ENCODE measurements around the gene KIAA0753. TPM values are rescaled to one million over a fixed set of nuclear protein-coding genes. Genes with fewer than 3 reads are reported as not detected.

The KIAA0753 gene
- total and polyA plus RNA-seq, 10 of the 15 experiments (the other 5 are each of a cell fraction or from before 2014, with no cell fraction given) = 2.2 to 15.2 (median 7.7) TPM

DNA sequence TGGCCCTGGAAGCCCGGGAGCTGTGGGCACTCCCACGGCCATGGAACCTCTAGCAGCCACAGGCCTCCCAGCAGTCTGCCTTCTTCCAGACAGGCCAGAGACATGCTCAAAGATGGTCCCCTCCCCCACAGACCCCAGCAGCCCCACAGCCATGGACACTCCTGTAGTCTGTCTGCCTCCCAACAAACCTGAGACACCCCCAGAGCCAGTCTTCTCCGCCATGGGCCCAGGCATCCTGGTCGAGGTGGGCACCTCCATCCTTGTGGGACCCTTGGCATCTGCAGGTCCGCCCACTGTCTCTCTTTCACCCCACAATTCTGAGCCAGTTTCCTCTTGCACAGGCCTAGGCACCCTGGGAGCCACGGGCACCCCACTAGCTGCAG lies 3.1 kb downstream of the KIAA0753 start:
- no TSS peak for BruUV-seq (replicated peaks)
- no peak for DNase-seq (ENCODE audit: low read depth, low spot score)
- Histone ChIP-seq H3K9ac (ENCODE audit: control insufficient read depth, insufficient read depth, low read length) (no peak overlapping the region), H3K9me3 (replicated peaks; ENCODE audit: control insufficient read depth, insufficient read depth, low read length) (no peaks in the 10 kb centered on the region; the same call in 2 of the 3 replicates), H3K4me3 (no peak overlapping the region), H3K27me3 (replicated peaks in 1 of 2; ENCODE audit: control insufficient read depth in 2 of 2, insufficient read depth in 2 of 2, low read length in 1 of 2) (no peaks in the 10 kb centered on the region), H3K36me3 (ENCODE audit: control insufficient read depth in 2 of 2, insufficient read depth in 2 of 2, low read length in 1 of 2) (peaks cover 0 to 8% of the 10 kb centered on the region in 2 experiments; a peak in 1 of 4 replicates), H3K4me2 (ENCODE audit: control insufficient read depth, insufficient read depth) (no peak overlapping the region), H3K27ac (ENCODE audit: control insufficient read depth, insufficient read depth) (no peak overlapping the region), H3K79me2 (ENCODE audit: control insufficient read depth, insufficient read depth, low read length) (peaks cover 33% of the 10 kb centered on the region), H2AFZ (ENCODE audit: control insufficient read depth, low read depth, low read length) (no peak overlapping the region), H4K20me1 (ENCODE audit: control insufficient read depth, insufficient read depth) (no peaks in the 10 kb centered on the region), H3K4me1 (ENCODE audit: control insufficient read depth, insufficient read depth, low read length) (peaks cover 11% of the 10 kb centered on the region; the same call in 1 of the 2 replicates)
- RAD21 ChIA-PET (ENCODE audit: unreplicated experiment) = no interaction called here
- intact Hi-C loops (cut with micrococcal nuclease; ENCODE audit: unreplicated experiment) = no loop called here
- CTCF ChIA-PET = no interaction called here
- FAIRE-seq = no peak
- POLR2A ChIA-PET = interaction anchor here (0.6 to 1.0 kb wide), 2 partner anchors 27 to 164 kb away, joined by 3 to 7 read pairs; no protein-coding TSS in a partner anchor
- SMC1A ChIA-PET (ENCODE audit: uncharacterized antibody, unreplicated experiment) = no interaction called here
- ATAC-seq = no peak
- 76% methylated on average over 6 of the region's 6 CpGs for WGBS (ENCODE audit: insufficient coverage, insufficient replicate concordance, low lambda C conversion rate, missing lambda C conversion rate)
- in situ Hi-C loops (cut with MboI) = no loop called here
- TF ChIP-seq DPF2 (IDR thresholded peaks at IDR 0.05) (no peak), ZNF384 (IDR thresholded peaks at IDR 0.05; ENCODE audit: borderline replicate concordance, low read depth, low read length) (no peak), CTCF (IDR thresholded peaks at IDR 0.05 in 2 of 3, conservative IDR thresholded peaks at IDR 0.05 in 1 of 3; ENCODE audit: control insufficient read depth in 2 of 3, extremely low read depth in 1 of 3, insufficient read depth in 1 of 3, low read depth in 3 of 3, low read length in 3 of 3) (no peak), NFYA (IDR thresholded peaks at IDR 0.05; ENCODE audit: borderline replicate concordance, low read depth, low read length) (no peak), NBN (IDR thresholded peaks at IDR 0.05) (no peak), STAT3 (IDR thresholded peaks at IDR 0.05; ENCODE audit: low read depth, low read length) (no peak), SUPT20H (IDR thresholded peaks at IDR 0.05; ENCODE audit: borderline replicate concordance, control insufficient read depth, low read depth, low read length) (no peak), ZBTB33 (IDR thresholded peaks at IDR 0.05) (no peak)
- TF ChIP-seq, protein P1, sequence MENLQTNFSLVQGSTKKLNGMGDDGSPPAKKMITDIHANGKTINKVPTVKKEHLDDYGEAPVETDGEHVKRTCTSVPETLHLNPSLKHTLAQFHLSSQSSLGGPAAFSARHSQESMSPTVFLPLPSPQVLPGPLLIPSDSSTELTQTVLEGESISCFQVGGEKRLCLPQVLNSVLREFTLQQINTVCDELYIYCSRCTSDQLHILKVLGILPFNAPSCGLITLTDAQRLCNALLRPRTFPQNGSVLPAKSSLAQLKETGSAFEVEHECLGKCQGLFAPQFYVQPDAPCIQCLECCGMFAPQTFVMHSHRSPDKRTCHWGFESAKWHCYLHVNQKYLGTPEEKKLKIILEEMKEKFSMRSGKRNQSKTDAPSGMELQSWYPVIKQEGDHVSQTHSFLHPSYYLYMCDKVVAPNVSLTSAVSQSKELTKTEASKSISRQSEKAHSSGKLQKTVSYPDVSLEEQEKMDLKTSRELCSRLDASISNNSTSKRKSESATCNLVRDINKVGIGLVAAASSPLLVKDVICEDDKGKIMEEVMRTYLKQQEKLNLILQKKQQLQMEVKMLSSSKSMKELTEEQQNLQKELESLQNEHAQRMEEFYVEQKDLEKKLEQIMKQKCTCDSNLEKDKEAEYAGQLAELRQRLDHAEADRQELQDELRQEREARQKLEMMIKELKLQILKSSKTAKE (IDR thresholded peaks at IDR 0.05; ENCODE audit: low read depth, poor library complexity, severe bottlenecking) = no peak
- TF ChIP-seq, protein P2, sequence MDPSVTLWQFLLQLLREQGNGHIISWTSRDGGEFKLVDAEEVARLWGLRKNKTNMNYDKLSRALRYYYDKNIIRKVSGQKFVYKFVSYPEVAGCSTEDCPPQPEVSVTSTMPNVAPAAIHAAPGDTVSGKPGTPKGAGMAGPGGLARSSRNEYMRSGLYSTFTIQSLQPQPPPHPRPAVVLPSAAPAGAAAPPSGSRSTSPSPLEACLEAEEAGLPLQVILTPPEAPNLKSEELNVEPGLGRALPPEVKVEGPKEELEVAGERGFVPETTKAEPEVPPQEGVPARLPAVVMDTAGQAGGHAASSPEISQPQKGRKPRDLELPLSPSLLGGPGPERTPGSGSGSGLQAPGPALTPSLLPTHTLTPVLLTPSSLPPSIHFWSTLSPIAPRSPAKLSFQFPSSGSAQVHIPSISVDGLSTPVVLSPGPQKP (IDR thresholded peaks at IDR 0.05; ENCODE audit: low read depth, low read length) = no peak
- TF ChIP-seq, protein P3, sequence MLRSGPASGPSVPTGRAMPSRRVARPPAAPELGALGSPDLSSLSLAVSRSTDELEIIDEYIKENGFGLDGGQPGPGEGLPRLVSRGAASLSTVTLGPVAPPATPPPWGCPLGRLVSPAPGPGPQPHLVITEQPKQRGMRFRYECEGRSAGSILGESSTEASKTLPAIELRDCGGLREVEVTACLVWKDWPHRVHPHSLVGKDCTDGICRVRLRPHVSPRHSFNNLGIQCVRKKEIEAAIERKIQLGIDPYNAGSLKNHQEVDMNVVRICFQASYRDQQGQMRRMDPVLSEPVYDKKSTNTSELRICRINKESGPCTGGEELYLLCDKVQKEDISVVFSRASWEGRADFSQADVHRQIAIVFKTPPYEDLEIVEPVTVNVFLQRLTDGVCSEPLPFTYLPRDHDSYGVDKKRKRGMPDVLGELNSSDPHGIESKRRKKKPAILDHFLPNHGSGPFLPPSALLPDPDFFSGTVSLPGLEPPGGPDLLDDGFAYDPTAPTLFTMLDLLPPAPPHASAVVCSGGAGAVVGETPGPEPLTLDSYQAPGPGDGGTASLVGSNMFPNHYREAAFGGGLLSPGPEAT (IDR thresholded peaks at IDR 0.05; ENCODE audit: low read depth) = no peak
